Measurements from ENCODE around the gene CRACR2A.

DNA sequence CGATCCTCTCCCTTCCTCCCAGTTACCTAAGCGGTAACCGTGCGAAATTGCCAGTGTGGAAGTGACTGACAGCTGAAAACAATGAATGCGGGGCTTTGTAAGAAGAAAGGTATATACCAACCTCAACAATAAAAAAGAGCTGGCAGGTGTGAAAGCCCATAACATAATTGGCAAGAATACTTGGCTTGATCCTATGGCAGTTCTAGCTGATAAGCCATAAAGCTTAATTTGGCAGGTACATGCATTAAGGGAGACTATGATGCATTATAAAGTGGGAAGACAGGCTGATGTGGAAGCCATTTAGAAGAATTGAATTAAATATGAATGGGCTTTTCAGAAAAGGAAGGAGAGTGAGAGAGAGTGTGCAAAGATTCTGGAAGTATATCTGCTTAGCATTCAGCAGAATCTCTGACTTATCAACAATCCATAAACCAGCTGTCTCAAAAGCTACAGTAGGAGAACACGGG is 71.3 kb downstream of the CRACR2A start:
- TF ChIP-seq, protein P1, sequence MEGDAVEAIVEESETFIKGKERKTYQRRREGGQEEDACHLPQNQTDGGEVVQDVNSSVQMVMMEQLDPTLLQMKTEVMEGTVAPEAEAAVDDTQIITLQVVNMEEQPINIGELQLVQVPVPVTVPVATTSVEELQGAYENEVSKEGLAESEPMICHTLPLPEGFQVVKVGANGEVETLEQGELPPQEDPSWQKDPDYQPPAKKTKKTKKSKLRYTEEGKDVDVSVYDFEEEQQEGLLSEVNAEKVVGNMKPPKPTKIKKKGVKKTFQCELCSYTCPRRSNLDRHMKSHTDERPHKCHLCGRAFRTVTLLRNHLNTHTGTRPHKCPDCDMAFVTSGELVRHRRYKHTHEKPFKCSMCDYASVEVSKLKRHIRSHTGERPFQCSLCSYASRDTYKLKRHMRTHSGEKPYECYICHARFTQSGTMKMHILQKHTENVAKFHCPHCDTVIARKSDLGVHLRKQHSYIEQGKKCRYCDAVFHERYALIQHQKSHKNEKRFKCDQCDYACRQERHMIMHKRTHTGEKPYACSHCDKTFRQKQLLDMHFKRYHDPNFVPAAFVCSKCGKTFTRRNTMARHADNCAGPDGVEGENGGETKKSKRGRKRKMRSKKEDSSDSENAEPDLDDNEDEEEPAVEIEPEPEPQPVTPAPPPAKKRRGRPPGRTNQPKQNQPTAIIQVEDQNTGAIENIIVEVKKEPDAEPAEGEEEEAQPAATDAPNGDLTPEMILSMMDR (IDR thresholded peaks at IDR 0.05): no peak
- no peak for TF ChIP-seq POLR2AphosphoS5 (IDR thresholded peaks at IDR 0.05; ENCODE audit: low read depth, low read length)

Data from Panc1 (cell line).